Neutrophil (primary cell): Measurements from ENCODE around the gene ARID3B.

ENCODE experiments used
- H3K27ac ChIP-seq: fragments of 200-600 bp; sonication (generic); 2 replicates; pipeline ENCODE4 v1.5.1; 2016; ENCODE audit warnings: mild to moderate bottlenecking, moderate library complexity
- H3K27me3 ChIP-seq: fragments of 200-600 bp; sonication (generic); 2 replicates; pipeline ENCODE4 v1.6.0; 2016; ENCODE audit warnings: mild to moderate bottlenecking
- H3K36me3 ChIP-seq: fragments of 200-600 bp; sonication (generic); 2 replicates; pipeline ENCODE4 v1.5.1; 2017
- H3K4me1 ChIP-seq, 2 experiments: fragments of 200-600 bp in 1 of 2; sonication (generic) in 1 of 2; 1 replicate in 1 of 2; 2 replicates in 1 of 2; pipeline versions ENCODE4 v1.5.1 to v1.6.1; 2013 to 2016; ENCODE audit warnings: low read depth in 1 of 2, low read length in 1 of 2, mild to moderate bottlenecking in 1 of 2, moderate library complexity in 1 of 2; ENCODE audit not compliant: control insufficient read depth in 1 of 2, insufficient read depth in 1 of 2
- H3K4me3 ChIP-seq, 2 experiments: fragments of 200-600 bp in 1 of 2; sonication (generic) in 1 of 2; 1 replicate in 1 of 2; 2 replicates in 1 of 2; pipeline ENCODE4 v1.5.1; 2013 to 2016; ENCODE audit warnings: low read depth in 1 of 2, low read length in 1 of 2, mild to moderate bottlenecking in 1 of 2, moderate library complexity in 1 of 2
- H3K9me3 ChIP-seq: fragments of 200-600 bp; sonication (generic); 2 replicates; pipeline ENCODE4 v1.5.1; 2016
- TF ChIP-seq, protein P1 (sequence below): fragments of 200-600 bp; sonication (generic); IDR thresholded peaks from 2 replicates; pipeline ENCODE4 v1.5.1; 2016; ENCODE audit warnings: antibody characterized with exemption

Gene ARID3B

DNA sequence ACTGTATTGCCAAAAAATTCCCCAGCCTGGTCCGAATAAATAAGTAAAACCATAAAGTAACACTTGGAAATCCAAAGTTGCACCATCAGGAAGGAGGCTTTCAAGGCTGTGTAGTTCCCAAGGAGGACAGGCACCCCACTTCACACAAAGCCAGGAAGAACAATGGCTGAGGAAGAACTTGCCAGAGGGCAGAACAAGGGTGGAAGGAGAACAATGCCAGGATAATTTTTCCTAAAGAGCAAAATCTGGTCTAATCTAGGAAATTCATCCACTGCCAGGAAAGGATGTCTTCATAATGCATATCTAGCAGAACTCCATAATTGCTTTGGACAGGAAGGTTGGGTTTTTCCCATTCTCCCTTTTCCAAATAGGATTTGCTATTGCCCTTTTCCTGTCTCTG is 15.7 kb upstream of the ARID3B start:
- peaks cover 0 to 4% of the 10 kb centered on the region in 2 experiments for H3K4me1 ChIP-seq
- TF ChIP-seq, protein P1, sequence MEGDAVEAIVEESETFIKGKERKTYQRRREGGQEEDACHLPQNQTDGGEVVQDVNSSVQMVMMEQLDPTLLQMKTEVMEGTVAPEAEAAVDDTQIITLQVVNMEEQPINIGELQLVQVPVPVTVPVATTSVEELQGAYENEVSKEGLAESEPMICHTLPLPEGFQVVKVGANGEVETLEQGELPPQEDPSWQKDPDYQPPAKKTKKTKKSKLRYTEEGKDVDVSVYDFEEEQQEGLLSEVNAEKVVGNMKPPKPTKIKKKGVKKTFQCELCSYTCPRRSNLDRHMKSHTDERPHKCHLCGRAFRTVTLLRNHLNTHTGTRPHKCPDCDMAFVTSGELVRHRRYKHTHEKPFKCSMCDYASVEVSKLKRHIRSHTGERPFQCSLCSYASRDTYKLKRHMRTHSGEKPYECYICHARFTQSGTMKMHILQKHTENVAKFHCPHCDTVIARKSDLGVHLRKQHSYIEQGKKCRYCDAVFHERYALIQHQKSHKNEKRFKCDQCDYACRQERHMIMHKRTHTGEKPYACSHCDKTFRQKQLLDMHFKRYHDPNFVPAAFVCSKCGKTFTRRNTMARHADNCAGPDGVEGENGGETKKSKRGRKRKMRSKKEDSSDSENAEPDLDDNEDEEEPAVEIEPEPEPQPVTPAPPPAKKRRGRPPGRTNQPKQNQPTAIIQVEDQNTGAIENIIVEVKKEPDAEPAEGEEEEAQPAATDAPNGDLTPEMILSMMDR = no peak
- H3K4me3 ChIP-seq = no peak overlapping the region
- H3K9me3 ChIP-seq = no peaks in the 10 kb centered on the region
- H3K27ac ChIP-seq = no peak overlapping the region
- no peaks in the 10 kb centered on the region for H3K27me3 ChIP-seq
- no peaks in the 10 kb centered on the region for H3K36me3 ChIP-seq

DNA sequence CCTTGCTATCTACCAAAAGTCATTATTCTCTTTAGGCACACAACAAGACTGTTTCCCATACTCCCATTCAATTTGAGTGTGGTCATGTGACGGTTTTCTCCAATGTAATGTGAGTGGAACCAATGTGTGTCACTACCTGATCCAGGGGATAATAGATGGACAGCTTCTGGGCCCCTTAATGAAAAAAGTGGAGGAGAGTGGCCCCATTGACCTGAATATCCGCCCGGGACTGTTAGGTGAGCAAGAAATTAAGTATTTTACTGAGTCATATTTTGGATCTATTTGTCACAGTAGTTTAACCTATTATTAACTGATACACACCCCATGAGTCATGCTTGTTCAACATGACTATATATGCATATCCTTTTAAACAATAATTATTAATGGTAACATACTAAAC is 15.1 kb upstream of the ARID3B start:
- TF ChIP-seq, protein P1 = no peak
- Histone ChIP-seq H3K4me3 (no peak overlapping the region), H3K27ac (no peak overlapping the region)

DNA sequence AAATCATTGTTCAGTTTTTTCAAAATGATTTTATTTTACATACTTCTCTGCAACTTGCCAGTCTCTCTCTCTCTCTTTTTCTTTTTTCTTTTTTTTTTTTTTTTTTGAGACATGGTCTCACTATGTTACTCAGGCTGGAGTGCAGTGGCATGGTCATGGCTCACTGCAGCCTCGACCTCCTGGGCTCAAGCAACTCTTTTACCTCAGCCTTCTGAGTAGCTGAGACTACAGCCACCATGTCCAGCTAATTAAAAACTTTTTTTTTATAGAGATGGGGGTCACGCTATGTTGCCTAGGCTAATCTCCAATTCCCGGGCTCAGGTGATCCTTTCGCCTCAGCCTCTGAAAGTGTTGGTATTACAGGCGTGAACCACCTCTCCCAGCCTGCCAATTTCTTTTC is 12.1 kb upstream of the ARID3B start:
- Histone ChIP-seq H3K4me3 (no peak overlapping the region), H3K36me3 (no peaks in the 10 kb centered on the region), H3K27ac (no peak overlapping the region), H3K27me3 (no peaks in the 10 kb centered on the region), H3K9me3 (no peaks in the 10 kb centered on the region), H3K4me1 (no peaks in the 10 kb centered on the region)
- TF ChIP-seq, protein P1 = no peak

More for the DNA sequence above, 15.1 kb upstream of the ARID3B start:
- Histone ChIP-seq H3K36me3 (no peaks in the 10 kb centered on the region), H3K9me3 (no peaks in the 10 kb centered on the region), H3K27me3 (no peaks in the 10 kb centered on the region), H3K4me1 (peaks cover 0 to 4% of the 10 kb centered on the region in 2 experiments)

DNA sequence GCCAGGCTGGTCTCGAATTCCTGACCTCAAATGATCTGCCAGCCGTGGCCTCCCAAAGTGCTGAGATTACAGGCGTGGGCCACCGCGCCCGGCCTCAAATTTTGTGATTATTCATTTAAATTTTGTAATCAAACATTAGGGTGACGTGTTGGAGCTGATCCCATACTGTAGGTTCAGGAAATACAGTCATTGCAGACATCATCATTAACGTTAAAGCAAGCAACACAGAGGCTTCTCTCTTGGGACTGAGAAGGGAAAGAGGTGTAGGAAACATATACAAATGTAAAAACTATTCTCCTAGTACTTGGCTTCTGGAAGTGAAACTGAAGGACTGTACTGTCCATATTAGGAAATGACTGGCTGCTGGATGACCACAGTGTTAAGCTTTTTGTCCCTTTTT is 11.1 kb upstream of the ARID3B start:
- H3K27me3 ChIP-seq = no peaks in the 10 kb centered on the region
- TF ChIP-seq, protein P1 = no peak
- no peaks in the 10 kb centered on the region for H3K9me3 ChIP-seq
- no peak overlapping the region for H3K4me3 ChIP-seq
- no peaks in the 10 kb centered on the region for H3K36me3 ChIP-seq
- no peaks in the 10 kb centered on the region for H3K4me1 ChIP-seq
- no peak overlapping the region for H3K27ac ChIP-seq

DNA sequence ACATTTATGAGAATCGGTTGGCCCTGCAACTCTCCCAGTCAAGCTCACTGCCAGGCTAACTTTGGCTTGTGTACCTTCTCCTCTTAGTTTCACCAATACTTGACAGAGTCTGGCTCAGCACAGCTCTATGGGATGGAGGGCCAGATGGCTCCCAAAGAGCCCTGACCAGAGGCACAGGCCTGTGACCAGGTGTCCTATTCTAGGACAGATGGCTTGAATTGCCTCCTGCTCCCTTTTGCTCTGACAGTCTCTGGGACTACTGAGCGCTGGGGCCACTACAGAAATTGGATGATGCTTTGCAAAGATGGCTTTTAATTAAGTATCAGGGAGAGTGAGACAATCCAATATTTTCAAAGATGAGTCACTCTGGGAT is 10.3 kb upstream of the ARID3B start:
- no peaks in the 10 kb centered on the region for H3K9me3 ChIP-seq
- H3K4me1 ChIP-seq = no peaks in the 10 kb centered on the region
- no peak overlapping the region for H3K27ac ChIP-seq
- H3K4me3 ChIP-seq = no peak overlapping the region
- no peaks in the 10 kb centered on the region for H3K36me3 ChIP-seq
- no peaks in the 10 kb centered on the region for H3K27me3 ChIP-seq
- TF ChIP-seq, protein P1 = no peak
